GM18870 (cell line): ENCODE results near the gene PHACTR3.

Source experiments
- ATAC-seq: cut with Tn5 transposase; IDR thresholded peaks from one replicate; pipeline ENCODE4 v1.9.1; 2021; ENCODE audit warnings: moderate library complexity; ENCODE audit not compliant: unreplicated experiment

The PHACTR3 gene

GRCh38 chr20:59690101-59690500, 85.8 kb downstream of the PHACTR3 start:
- no peak for ATAC-seq

DNA sequence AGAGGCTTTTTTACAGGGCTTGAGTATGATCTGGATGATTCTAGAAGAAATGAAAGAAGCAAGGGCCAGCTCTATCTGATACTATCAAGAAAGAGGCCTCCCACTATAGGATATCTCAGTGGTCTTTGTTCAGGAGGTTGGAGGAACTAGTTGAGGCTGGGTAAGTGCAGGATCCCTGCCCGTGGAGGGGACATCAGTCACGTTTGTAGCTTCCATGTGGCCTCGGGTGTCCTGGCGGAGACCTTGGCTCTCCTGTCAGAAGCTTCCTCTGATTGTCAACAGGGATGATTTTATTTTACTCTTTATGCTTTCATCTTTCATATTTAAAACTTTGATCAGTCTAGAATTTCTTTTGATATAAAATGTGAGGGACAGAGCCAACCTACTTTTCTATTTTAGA, 86.6 kb downstream of the PHACTR3 start:
- no peak for ATAC-seq

DNA sequence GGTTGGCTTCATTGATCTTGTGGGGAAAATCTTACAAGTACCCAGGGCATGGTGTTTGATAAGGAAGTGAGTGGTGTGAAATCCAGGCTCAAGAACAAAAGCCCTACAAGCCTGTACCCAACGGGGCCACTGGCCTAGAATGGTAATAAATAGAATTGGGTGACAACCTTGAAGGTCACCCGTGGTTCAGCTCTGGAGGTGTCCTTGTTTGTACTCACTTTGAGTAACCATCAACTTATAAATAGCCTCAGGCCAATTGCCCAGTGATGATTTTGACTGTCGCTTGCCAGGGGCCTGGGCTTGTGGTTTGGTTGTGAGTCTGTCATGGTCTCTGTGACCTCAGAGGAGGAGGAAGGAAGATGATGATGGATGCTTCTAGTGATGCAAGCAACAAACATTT, 87.8 kb downstream of the PHACTR3 start:
- ATAC-seq = no peak

DNA sequence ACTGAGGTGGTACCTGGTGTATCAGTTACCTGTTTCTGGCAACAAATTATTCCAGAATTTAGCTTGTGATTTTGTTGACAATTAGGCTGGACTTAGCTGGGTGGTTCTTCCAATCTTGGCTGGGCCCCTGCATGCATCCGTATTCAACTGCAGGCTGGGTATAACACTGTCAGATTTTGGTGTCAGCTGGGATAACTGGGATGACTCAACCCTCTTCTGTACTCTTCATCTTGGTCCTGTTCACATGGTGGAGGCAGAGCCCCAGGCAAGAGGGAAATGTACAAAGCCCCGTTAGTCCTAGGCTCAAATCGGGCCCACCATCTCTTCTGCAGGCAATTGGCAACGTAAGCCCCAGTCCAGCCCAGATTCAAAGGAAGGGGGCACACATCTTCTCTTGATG, 89.2 kb downstream of the PHACTR3 start:
- ATAC-seq = no peak

DNA sequence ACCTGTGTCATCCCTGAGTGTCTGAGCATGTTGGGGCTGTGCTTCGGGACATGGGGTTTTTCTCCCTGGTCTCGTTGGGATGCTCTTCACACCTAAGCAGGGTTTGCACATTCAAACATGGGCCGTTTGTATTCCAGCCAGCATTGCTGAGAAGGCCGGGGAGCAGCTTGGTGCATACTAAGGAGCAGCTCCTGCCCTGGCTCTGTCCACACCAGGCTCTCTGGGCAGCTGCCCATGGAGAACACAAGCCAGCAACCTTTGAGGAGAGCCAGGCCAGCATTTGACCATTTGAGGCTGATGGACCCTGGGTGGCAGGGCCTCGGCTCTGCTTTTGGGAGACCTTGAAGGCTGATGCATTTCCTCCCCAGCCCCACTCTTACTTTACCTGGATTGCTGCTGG, 92.1 kb downstream of the PHACTR3 start:
- ATAC-seq = no peak

- no peak for ATAC-seq
These were observed 92.7 kb downstream of the PHACTR3 start for GRCh38 chr20:59697068-59697467.

DNA sequence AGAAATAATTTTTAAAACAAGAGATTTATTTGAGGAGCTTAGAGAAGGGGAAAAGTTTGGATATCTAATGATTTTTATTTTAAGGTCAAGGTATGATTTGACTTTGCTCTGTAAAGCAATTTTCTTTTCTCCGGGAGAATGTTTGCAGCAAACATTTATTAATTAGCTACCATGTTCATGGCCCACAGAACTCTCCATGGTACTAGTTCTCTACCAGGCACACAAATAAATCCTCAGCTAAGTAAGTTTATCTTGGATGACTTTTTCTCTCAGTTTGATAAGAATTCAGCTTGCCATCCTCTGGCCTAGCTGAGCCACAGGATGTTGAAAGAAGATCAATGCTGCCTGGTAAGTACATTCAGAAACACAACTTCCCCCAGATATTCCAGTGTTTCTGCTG, 94.3 kb downstream of the PHACTR3 start:
- ATAC-seq = no peak

DNA sequence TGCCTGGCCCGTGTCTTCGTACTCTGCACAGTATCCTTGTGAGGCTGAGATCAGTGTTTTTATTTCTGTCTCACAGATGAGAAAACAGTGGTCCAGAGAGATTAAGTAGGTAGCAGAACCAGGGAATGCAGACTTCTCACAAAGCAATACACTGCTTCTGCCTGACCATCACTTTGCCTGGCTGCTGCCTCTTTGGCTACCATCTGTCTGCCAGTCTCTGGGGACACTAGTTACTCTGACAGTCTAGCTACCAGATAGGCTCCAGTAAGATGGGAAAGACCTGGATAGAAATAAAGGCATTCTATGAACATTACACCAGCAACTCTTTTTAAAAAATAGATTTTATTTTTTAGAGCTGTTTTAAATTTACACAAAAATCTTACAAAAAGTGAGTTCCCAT, 96.9 kb downstream of the PHACTR3 start:
- no peak for ATAC-seq

DNA sequence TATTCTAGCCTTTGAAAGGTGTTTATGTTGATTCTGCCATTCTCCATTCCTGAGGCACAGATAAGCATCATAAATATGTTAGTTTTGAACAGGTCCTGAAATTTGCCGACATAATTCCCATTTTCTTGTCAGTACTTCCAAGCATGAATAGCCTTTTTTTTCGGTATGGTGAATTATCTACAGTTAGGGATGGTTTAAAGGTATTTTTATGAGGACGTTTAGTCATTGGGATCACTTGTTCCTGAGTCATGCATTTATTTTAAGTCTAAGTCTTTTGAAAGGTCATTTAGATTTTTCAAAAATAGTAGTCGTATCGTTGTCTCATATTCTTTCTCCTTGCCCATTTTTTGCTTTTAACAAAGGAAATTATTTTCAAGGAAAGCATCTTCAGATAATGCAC, 98.7 kb downstream of the PHACTR3 start:
- no peak for ATAC-seq

DNA sequence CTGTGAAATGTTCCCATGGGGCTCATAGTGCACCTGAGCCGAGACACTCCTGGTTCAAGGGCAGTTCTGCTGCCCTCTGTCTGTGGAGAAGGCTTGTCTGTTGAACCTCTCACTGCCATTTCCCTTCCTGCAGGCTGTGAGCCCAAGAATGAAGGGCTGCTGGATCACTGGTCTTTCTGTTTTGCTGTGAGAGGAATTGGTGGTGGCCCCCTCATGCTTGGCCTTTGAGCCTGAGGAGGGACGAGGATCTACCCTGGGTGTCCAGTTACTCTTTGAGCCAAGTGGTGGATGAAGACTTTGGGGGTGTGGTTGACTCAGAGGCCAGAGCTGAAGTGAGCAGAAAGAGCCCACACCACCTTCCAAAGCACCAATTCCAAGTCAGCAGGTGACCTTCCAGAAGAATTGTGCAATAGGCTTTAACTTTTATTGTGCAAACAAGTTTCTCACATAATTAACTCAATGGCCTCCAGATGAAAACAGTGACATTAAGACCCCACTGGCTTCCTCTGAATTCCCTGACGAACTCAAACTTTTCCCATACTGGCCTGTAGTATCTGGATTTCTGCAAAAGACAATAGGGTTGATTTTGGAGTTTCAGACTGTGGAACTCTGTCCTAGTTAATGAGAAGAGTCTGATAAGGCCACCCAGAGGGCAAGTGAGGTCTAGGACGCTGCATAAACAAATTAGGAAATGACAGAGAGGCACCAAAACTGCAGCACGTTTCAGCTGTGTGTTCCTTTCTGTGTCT, 101.5 kb downstream of the PHACTR3 start:
- ATAC-seq = no peak

DNA sequence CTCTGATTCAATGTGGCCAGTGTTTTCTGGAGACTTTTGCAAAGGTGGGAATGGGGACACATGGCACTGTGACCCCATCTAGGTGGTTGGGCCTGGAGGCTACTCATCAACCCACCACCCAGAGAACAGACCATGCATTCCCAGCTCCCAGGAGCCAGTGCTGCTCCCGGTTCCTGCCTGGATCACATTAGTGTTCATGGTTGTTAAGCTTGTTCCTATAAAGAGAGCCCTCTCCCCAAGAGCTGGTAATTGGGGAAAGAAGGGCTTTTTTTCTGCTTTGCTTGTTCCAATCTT, 102.0 kb downstream of the PHACTR3 start:
- ATAC-seq = no peak

DNA sequence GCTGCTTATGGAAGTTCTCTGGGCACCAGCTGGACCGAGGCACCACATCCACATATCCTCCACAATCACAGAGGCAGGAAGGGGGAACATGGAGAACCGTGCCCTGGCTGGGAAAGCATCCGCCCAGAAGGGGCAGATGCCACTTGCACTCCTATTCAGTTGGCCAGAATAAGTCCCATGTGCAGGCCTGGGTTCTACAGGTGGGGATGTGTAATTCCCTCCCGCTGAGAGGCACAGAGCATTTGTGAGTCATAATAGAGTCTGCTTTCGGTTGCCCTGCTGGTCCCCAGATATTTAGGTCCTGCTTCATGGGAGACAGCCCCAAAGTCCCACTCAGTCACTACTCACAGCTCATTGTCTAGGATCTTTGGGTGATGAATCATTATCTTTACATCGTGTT, 104.0 kb downstream of the PHACTR3 start:
- ATAC-seq = no peak

DNA sequence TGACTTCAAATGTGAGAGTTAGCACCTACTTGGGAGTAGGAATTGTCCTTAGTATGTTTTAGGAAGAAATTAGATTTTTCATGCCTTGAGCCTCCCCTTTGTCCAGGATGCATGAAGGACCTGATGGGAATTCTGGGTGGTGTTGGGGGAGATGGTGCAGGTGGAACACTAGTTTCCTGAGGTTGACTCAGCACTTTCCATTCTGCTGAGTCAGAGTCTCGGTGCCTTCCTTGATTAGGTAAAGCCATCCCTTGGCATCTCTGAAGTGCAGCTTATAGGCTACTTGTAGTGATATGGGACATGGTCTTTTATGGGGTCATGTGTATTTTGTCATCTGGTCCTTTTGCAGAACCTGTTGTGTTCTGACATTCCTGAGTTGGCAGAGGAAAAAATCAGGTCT, 105.3 kb downstream of the PHACTR3 start:
- no peak for ATAC-seq

GRCh38 chr20:59718071-59718470, 113.7 kb downstream of the PHACTR3 start:
- ATAC-seq = no peak

- ATAC-seq = no peak
These were observed 114.4 kb downstream of the PHACTR3 start for GRCh38 chr20:59718751-59719150.

- ATAC-seq = no peak
These were observed 115.7 kb downstream of the PHACTR3 start for GRCh38 chr20:59720013-59720412.

- ATAC-seq = no peak
These were observed 117.0 kb downstream of the PHACTR3 start for GRCh38 chr20:59721386-59721785.

GRCh38 chr20:59723108-59723500, 118.8 kb downstream of the PHACTR3 start:
- no peak for ATAC-seq

- no peak for ATAC-seq
These were observed 119.5 kb downstream of the PHACTR3 start for GRCh38 chr20:59723607-59724456.

DNA sequence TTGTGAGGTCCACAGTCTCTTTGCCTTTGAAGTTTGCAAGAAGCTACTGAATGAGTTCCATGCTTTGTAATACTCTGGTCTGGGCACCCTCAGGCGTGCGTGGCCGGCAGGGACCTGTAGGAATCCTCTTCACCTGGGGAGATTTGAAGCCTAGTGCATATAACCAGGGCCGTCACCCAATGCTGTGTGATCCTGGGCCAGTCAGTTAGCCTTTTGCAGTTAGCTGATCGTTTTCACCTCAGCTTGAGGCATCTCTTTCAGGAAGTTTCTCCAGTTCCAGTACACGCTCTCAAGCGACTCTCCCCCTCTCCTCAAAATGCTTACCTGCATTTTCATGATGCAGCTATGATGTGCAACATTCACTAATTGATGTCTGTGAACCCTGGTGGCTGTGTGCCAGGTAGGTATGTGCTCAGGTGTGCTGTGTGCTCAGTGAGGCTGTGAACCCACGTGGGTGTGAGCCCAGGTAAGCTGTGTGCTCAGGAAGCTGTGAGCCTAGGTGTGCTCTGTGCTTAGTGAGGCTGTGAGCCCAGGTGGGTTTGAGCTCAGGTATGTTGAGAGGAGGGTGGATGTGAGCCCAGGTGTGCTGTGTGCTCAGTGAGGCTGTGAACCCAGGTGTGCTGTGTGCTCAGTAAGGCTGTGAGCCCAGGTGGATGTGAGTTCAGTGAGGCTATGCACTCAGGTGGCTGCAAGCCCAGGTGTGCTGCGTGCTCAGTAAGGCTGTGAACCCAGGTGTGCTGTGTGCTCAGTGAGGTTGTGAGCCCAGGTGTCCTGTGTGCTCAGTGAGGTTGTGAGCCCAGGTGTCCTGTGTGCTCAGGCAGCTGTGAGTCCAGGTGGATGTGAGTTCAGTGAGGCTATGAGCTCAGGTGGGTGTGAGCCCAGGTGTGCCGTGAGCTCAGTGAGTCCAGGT, 120.4 kb downstream of the PHACTR3 start:
- ATAC-seq = no peak

- no peak for ATAC-seq
These were observed 121.3 kb downstream of the PHACTR3 start for GRCh38 chr20:59725476-59726280.
